Lower leg skin (tissue), 3 donors: Measurements from ENCODE around the gene WHRN.

ENCODE experiments used
- POLR2A ChIP-seq, 2 donors: fragments of 450-650 bp; IDR thresholded peaks; one replicate each; pipeline ENCODE4 v1.6.1; 2016 to 2017; ENCODE audit warnings: antibody characterized with exemption in 2 of 2, mild to moderate bottlenecking in 1 of 2, moderate library complexity in 1 of 2
- TF ChIP-seq, protein P1 (sequence below), 3 donors: fragments of 450-650 bp; IDR thresholded peaks; one replicate each; pipeline ENCODE4 v1.5.1; 2016; ENCODE audit warnings: antibody characterized with exemption in 3 of 3, mild to moderate bottlenecking in 3 of 3, moderate library complexity in 2 of 3

DNA sequence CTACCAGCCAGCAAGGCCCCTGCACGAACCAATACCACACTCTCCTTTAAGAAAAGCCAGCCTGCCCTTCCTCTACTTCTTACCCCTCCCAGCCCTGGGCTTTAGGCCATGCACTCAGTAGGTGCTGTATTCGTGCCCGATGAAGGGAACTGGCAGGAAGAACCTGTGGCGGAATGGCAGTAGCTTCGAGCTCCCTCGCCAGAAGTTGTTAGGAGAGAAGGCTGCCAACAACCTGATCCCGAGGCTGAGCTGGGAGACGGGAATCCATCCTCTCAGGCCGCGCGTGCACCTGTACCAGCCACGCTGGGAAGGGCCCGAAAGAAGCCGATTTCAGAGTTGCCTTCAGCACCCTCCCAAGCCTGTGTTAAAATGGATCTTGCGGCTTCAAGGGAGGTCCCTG lies 72.2 kb downstream of the WHRN start:
- TF ChIP-seq, protein P1, sequence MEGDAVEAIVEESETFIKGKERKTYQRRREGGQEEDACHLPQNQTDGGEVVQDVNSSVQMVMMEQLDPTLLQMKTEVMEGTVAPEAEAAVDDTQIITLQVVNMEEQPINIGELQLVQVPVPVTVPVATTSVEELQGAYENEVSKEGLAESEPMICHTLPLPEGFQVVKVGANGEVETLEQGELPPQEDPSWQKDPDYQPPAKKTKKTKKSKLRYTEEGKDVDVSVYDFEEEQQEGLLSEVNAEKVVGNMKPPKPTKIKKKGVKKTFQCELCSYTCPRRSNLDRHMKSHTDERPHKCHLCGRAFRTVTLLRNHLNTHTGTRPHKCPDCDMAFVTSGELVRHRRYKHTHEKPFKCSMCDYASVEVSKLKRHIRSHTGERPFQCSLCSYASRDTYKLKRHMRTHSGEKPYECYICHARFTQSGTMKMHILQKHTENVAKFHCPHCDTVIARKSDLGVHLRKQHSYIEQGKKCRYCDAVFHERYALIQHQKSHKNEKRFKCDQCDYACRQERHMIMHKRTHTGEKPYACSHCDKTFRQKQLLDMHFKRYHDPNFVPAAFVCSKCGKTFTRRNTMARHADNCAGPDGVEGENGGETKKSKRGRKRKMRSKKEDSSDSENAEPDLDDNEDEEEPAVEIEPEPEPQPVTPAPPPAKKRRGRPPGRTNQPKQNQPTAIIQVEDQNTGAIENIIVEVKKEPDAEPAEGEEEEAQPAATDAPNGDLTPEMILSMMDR (IDR thresholded peaks at IDR 0.05) = no peak
- TF ChIP-seq POLR2A (IDR thresholded peaks at IDR 0.05) = no peak
